ENCODE measurements around the gene CST6.

DNA sequence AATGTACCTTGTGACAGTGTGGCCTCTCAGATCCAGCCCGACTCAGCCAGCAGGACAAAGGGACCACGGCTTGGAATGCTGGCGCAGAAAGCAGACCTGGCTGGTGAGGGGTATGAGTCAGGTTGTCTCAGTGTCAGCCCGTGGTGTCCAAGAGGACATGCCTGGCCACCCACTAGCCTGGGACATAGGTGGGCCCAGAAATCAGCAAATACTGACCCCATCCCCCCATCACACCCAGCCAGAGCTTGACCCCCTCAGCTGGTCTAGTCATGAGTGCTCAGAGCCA lies 5.0 kb upstream of the CST6 start:
- TF ChIP-seq, protein P1, sequence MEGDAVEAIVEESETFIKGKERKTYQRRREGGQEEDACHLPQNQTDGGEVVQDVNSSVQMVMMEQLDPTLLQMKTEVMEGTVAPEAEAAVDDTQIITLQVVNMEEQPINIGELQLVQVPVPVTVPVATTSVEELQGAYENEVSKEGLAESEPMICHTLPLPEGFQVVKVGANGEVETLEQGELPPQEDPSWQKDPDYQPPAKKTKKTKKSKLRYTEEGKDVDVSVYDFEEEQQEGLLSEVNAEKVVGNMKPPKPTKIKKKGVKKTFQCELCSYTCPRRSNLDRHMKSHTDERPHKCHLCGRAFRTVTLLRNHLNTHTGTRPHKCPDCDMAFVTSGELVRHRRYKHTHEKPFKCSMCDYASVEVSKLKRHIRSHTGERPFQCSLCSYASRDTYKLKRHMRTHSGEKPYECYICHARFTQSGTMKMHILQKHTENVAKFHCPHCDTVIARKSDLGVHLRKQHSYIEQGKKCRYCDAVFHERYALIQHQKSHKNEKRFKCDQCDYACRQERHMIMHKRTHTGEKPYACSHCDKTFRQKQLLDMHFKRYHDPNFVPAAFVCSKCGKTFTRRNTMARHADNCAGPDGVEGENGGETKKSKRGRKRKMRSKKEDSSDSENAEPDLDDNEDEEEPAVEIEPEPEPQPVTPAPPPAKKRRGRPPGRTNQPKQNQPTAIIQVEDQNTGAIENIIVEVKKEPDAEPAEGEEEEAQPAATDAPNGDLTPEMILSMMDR (conservative IDR thresholded peaks at IDR 0.05; ENCODE audit: low read depth, low read length) = no peak
- TF ChIP-seq MAFK (IDR thresholded peaks at IDR 0.05; ENCODE audit: low read depth, low read length) = no peak
- no peak for TF ChIP-seq FOS (IDR thresholded peaks at IDR 0.05; ENCODE audit: low read depth, low read length)
- TF ChIP-seq POLR2A (IDR thresholded peaks at IDR 0.05; ENCODE audit: low read depth, low read length) = no peak
- no peak for TF ChIP-seq MXI1 (IDR thresholded peaks at IDR 0.05; ENCODE audit: borderline replicate concordance, low read depth, low read length)
- no peak for TF ChIP-seq CHD1 (IDR thresholded peaks at IDR 0.05; ENCODE audit: low read depth, low read length)
- no peak for TF ChIP-seq RCOR1 (IDR thresholded peaks at IDR 0.05; ENCODE audit: insufficient replicate concordance, low read length)
- no peak for TF ChIP-seq CEBPB (IDR thresholded peaks at IDR 0.05; ENCODE audit: low read depth, low read length)
- TF ChIP-seq, protein P2, sequence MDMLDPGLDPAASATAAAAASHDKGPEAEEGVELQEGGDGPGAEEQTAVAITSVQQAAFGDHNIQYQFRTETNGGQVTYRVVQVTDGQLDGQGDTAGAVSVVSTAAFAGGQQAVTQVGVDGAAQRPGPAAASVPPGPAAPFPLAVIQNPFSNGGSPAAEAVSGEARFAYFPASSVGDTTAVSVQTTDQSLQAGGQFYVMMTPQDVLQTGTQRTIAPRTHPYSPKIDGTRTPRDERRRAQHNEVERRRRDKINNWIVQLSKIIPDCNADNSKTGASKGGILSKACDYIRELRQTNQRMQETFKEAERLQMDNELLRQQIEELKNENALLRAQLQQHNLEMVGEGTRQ (IDR thresholded peaks at IDR 0.05; ENCODE audit: low read depth, low read length) = no peak
- no peak for TF ChIP-seq NFE2L2 (IDR thresholded peaks at IDR 0.05; ENCODE audit: low read depth, low read length)

Data from IMR-90 (cell line).